HCT116 (cell line): Measurements from ENCODE around the gene CRHR1. TPM values are rescaled to one million over a fixed set of nuclear protein-coding genes. Genes with fewer than 3 reads are reported as not detected.
A peak's percentile ranks its signal among the peaks of the same experiment; 100 is the strongest.

ENCODE experiments used
- ATAC-seq: fragments of 200-7000 bp; cut with Tn5 transposase; 2 replicates; pipeline ENCODE4 v1.9.1; 2020; ENCODE audit warnings: mild to moderate bottlenecking, moderate library complexity
- BruUV-seq: library from RNA; stranded (reverse); fragments of 400-500 nt; replicated peaks from 2 replicates; lab custom pipeline; 2021; lab: Mats Ljungman, UMichigan
- CTCF ChIA-PET: fragments of 300-600 bp; sonication (Branson Sonifier 250); formaldehyde crosslinking; loops from one replicate; lab custom pipeline; 2021; ENCODE audit warnings: antibody characterized with exemption; lab: Charles Lee
- POLR2A ChIA-PET: fragments of 300-600, 350-600 bp; sonication (Branson Sonifier 250); formaldehyde crosslinking; loops from one replicate; lab custom pipeline; 2021; ENCODE audit warnings: antibody characterized with exemption; lab: Charles Lee
- RAD21 ChIA-PET, 2 experiments: fragments of 300-600 bp; sonication (Branson Sonifier 250); formaldehyde crosslinking; loops; one replicate each; lab custom pipeline; 2023; ENCODE audit warnings: low total read pairs in 2 of 2; ENCODE audit not compliant: uncharacterized antibody in 2 of 2, unreplicated experiment in 2 of 2, low non-redundant PET in 1 of 2; lab: Charles Lee
- DNase-seq: peaks from one replicate; pipeline ENCODE4 v3.0.0-alpha.2; 2010; ENCODE audit warnings: low read depth, low spot score
- H2AFZ ChIP-seq: fragments of 200-600 bp; shearing (Covaris generic), sonication (generic); 2 replicates; pipeline ENCODE4 v1.6.1; 2017; ENCODE audit warnings: low read depth, mixed run types, mixed read lengths, antibody characterized with exemption, low read length; ENCODE audit not compliant: poor library complexity, severe bottlenecking
- H3K27ac ChIP-seq: 2 replicates; pipeline ENCODE4 v1.5.1; 2012; ENCODE audit warnings: low read depth, low read length
- H3K27me3 ChIP-seq: fragments of 200-600 bp; sonication (generic); 2 replicates; pipeline ENCODE4 v1.6.1; 2016; ENCODE audit warnings: mixed run types, low read length, mixed read lengths; ENCODE audit not compliant: insufficient read depth
- H3K36me3 ChIP-seq, 2 experiments: fragments of 200-500 bp in 1 of 2; fragments of 200-600 bp in 1 of 2; sonication (Bioruptor generic) in 1 of 2; sonication (generic) in 1 of 2; 2 replicates each; pipeline versions ENCODE4 v1.5.1 to v1.6.1; 2014 to 2016; ENCODE audit warnings: low read length in 2 of 2, inconsistent platforms in 1 of 2, mixed read lengths in 1 of 2, mixed run types in 1 of 2; ENCODE audit not compliant: insufficient read depth in 2 of 2, control insufficient read depth in 1 of 2
- H3K4me1 ChIP-seq, 2 experiments: fragments of 200-600 bp in 1 of 2; sonication (generic) in 1 of 2; 2 replicates each; pipeline versions ENCODE4 v1.5.1 to v1.6.1; 2012 to 2017; ENCODE audit warnings: low read length in 2 of 2, inconsistent platforms in 1 of 2, mild to moderate bottlenecking in 1 of 2, mixed read lengths in 1 of 2, mixed run types in 1 of 2, moderate library complexity in 1 of 2; ENCODE audit not compliant: insufficient read depth in 2 of 2, control insufficient read depth in 1 of 2
- H3K4me2 ChIP-seq: fragments of 200-600 bp; sonication (generic); 2 replicates; pipeline ENCODE4 v1.6.1; 2017; ENCODE audit warnings: mixed run types, low read length, mixed read lengths
- H3K4me3 ChIP-seq, 2 experiments: fragments of 200-600 bp in 1 of 2; sonication (generic) in 1 of 2; replicated peaks in 1 of 2; 2 replicates each; pipeline ENCODE4 v1.5.1; 2011 to 2016; ENCODE audit warnings: low read length in 2 of 2, control low read depth in 1 of 2, low read depth in 1 of 2, mild to moderate bottlenecking in 1 of 2, mixed read lengths in 1 of 2, mixed run types in 1 of 2
- H3K79me2 ChIP-seq: fragments of 200-600 bp; sonication (generic); 2 replicates; pipeline ENCODE4 v1.6.1; 2017; ENCODE audit warnings: mild to moderate bottlenecking, mixed run types, low read length, moderate library complexity, mixed read lengths; ENCODE audit not compliant: insufficient read depth
- H3K9ac ChIP-seq: fragments of 200-600 bp; sonication (generic); 2 replicates; pipeline ENCODE4 v1.6.1; 2016; ENCODE audit warnings: low read length, mixed read lengths
- H3K9me2 ChIP-seq: fragments of 200-600 bp; sonication (generic), shearing (Covaris generic); 2 replicates; pipeline ENCODE4 v1.6.1; 2017; ENCODE audit warnings: mixed run types, mild to moderate bottlenecking, moderate library complexity; ENCODE audit not compliant: insufficient read depth
- H3K9me3 ChIP-seq, 2 experiments: fragments of 200-500 bp in 1 of 2; fragments of 200-600 bp in 1 of 2; sonication (Bioruptor generic) in 1 of 2; sonication (generic) in 1 of 2; 2 replicates each; pipeline ENCODE4 v1.6.1; 2014 to 2017; ENCODE audit warnings: low read length in 2 of 2, mixed read lengths in 2 of 2, inconsistent platforms in 1 of 2, low read depth in 1 of 2, mild to moderate bottlenecking in 1 of 2, mixed run types in 1 of 2, moderate library complexity in 1 of 2; ENCODE audit not compliant: control insufficient read depth in 1 of 2, insufficient read depth in 1 of 2
- H4K20me1 ChIP-seq: fragments of 200-600 bp; sonication (generic), shearing (Covaris generic); 2 replicates; pipeline ENCODE4 v1.6.1; 2017; ENCODE audit warnings: mixed run types, mild to moderate bottlenecking, moderate library complexity; ENCODE audit not compliant: insufficient read depth
- CEBPB ChIP-seq: IDR thresholded peaks from 2 replicates; pipeline ENCODE4 v1.6.1; 2012; ENCODE audit warnings: low read depth
- EGR1 ChIP-seq: IDR thresholded peaks from 2 replicates; pipeline ENCODE4 v1.6.1; 2012; ENCODE audit warnings: low read depth
- EZH2phosphoT487 ChIP-seq: fragments of 200-600 bp; IDR thresholded peaks from 2 replicates; pipeline ENCODE4 v1.6.1; 2018; ENCODE audit warnings: antibody characterized with exemption, borderline replicate concordance
- FOSL1 ChIP-seq: IDR thresholded peaks from 2 replicates; pipeline ENCODE4 v1.6.1; 2012; ENCODE audit warnings: low read depth
- SRF ChIP-seq: IDR thresholded peaks from 2 replicates; pipeline ENCODE4 v1.6.1; 2012; ENCODE audit warnings: low read depth
- YY1 ChIP-seq: IDR thresholded peaks from 2 replicates; pipeline ENCODE4 v1.6.1; 2011; ENCODE audit warnings: low read length, low read depth, moderate library complexity, mild to moderate bottlenecking; ENCODE audit not compliant: insufficient replicate concordance; ENCODE audit errors: extremely low read depth
- ZFX ChIP-seq: fragments of 450-650 bp; IDR thresholded peaks from 2 replicates; pipeline ENCODE4 v1.6.1; 2017
- intact Hi-C: fragments of 100-400 bp; cut with micrococcal nuclease; formaldehyde crosslinking; loops from 2 replicates; pipeline ENCODE4 v1.10.0; 2022
- total RNA-seq: library from RNA; stranded (reverse); gene quantifications from one replicate; pipeline ENCODE4 v1.2.1, GENCODE V29; 2021; ENCODE audit not compliant: unreplicated experiment
- TF ChIP-seq, protein P1 (sequence below), 3 experiments: fragments of 200-600 bp in 1 of 3; sonication (generic) in 1 of 3; IDR thresholded peaks in 2 of 3; conservative IDR thresholded peaks in 1 of 3; 2 replicates each; pipeline ENCODE4 v1.5.1; 2012 to 2017; ENCODE audit warnings: low read depth in 2 of 3, low read length in 2 of 3, antibody characterized with exemption in 1 of 3, borderline replicate concordance in 1 of 3, control low read depth in 1 of 3, mild to moderate bottlenecking in 1 of 3, mixed read lengths in 1 of 3, mixed run types in 1 of 3, moderate library complexity in 1 of 3; ENCODE audit not compliant: insufficient read depth in 1 of 3
- TF ChIP-seq, protein P2 (sequence below): IDR thresholded peaks from 2 replicates; pipeline ENCODE4 v1.6.1; 2012

CRHR1 gene
- total RNA-seq, 1 experiment from 2014 or later, result 0.12 TPM

DNA sequence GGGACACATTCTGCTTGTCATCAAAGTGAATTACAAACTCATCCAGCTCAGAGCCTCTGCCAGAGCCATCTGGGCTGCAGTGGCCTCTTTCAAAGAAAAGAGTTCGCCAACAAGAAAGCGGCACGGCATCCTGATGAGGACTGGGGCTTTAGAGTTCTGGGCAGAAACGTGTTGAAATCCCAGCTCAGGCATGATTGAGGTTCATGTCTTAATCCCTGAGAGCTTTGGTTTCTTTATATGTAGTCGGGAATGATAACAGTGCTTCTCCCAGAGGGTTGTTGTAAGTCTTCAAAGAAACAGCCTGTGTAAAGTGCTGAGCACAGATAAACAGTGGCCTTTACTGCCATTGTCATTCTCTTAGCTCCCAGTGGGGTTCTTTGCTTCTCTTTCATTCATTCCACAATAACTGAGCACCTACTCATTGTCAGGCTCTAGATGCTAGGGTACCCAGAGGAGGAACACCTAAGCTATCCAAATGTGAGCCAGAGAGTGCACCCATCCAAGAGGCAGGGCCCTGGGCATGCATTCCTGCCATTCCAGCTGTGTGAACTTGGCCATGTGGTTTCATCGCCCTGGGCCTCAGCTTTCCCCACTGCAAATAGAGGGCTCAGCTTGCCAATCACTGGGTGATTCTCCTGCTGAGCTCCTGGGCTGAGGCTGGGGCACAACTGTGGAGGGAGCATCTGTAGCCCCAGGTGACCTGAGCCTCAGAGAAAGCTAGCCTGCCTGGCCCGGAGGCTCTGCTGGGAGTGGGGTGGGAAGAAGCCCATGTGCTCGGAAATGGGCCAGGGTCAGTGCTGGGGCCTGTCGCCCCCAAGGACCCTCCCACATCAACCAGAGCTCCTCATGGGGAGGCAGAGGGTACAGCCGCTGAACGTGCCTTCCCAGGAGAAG is 38.3 kb upstream of the CRHR1 start:
- ChIA-PET CTCF (interaction anchor here (1.2 kb wide), 1 partner anchor 49 kb away, joined by 4 read pairs; no protein-coding TSS in a partner anchor), RAD21 (no interaction called here), POLR2A (no interaction called here)
- no peak overlapping the region for H3K4me3 ChIP-seq
- peaks cover 26% of the 10 kb centered on the region for H3K27me3 ChIP-seq
- DNase-seq (no peak), ATAC-seq (peak; percentile 33; the same call in 1 of the 2 replicates)
- BruUV-seq, result no TSS peak
- intact Hi-C loops, result no loop called here
- no peak overlapping the region for H3K4me2 ChIP-seq
- no peaks in the 10 kb centered on the region for H4K20me1 ChIP-seq
- no peaks in the 10 kb centered on the region for H3K9me2 ChIP-seq
- H2AFZ ChIP-seq, result no peak overlapping the region
- no peak overlapping the region for H3K27ac ChIP-seq
- TF ChIP-seq ZFX (no peak), CEBPB (no peak), YY1 (no peak), SRF (no peak), FOSL1 (no peak), EZH2phosphoT487 (no peak), EGR1 (no peak)
- TF ChIP-seq, protein P1, sequence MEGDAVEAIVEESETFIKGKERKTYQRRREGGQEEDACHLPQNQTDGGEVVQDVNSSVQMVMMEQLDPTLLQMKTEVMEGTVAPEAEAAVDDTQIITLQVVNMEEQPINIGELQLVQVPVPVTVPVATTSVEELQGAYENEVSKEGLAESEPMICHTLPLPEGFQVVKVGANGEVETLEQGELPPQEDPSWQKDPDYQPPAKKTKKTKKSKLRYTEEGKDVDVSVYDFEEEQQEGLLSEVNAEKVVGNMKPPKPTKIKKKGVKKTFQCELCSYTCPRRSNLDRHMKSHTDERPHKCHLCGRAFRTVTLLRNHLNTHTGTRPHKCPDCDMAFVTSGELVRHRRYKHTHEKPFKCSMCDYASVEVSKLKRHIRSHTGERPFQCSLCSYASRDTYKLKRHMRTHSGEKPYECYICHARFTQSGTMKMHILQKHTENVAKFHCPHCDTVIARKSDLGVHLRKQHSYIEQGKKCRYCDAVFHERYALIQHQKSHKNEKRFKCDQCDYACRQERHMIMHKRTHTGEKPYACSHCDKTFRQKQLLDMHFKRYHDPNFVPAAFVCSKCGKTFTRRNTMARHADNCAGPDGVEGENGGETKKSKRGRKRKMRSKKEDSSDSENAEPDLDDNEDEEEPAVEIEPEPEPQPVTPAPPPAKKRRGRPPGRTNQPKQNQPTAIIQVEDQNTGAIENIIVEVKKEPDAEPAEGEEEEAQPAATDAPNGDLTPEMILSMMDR (IDR thresholded peaks at IDR 0.05 in 2 of 3, conservative IDR thresholded peaks at IDR 0.05 in 1 of 3; ENCODE audit: borderline replicate concordance in 1 of 3, insufficient read depth in 1 of 3, low read depth in 2 of 3, low read length in 2 of 3), result no peak
- TF ChIP-seq, protein P2, sequence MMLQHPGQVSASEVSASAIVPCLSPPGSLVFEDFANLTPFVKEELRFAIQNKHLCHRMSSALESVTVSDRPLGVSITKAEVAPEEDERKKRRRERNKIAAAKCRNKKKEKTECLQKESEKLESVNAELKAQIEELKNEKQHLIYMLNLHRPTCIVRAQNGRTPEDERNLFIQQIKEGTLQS, result no peak
- H3K4me1 ChIP-seq, result peaks cover 0 to 2% of the 10 kb centered on the region in 2 experiments; a peak in 1 of 4 replicates
- no peaks in the 10 kb centered on the region for H3K79me2 ChIP-seq
- H3K9ac ChIP-seq, result no peak overlapping the region
- no peaks in the 10 kb centered on the region for H3K9me3 ChIP-seq
- H3K36me3 ChIP-seq, result no peaks in the 10 kb centered on the region
